ENCODE measurements around the gene MCC. TPM values are rescaled to one million over a fixed set of nuclear protein-coding genes. Genes with fewer than 3 reads are reported as not detected.

MCC gene
- total RNA-seq, 1 experiment from 2014 or later: 7.1 TPM

DNA sequence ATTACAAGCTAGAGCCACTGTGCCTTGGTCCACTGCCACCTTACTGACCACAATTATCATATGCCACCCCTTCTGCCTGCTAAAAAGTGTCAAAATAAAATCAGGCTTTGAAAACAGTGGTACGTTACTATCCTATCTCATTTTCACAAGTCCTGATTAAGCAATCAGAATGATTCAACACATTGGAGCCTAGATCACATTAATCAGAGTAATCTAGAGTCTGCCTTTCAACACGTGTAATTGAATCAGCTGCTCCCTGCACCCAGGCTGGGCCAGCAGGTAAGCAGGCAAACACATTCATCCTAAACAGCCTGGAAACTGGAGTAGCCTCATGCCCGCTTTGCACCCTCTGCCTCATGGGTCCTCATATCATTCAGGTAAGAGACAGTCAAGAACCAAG is 325.5 kb downstream of the MCC start:
- H3K4me1 ChIP-seq (ENCODE audit: insufficient read depth, low read length): peaks cover 28% of the 10 kb centered on the region
- ATAC-seq: no peak

DNA sequence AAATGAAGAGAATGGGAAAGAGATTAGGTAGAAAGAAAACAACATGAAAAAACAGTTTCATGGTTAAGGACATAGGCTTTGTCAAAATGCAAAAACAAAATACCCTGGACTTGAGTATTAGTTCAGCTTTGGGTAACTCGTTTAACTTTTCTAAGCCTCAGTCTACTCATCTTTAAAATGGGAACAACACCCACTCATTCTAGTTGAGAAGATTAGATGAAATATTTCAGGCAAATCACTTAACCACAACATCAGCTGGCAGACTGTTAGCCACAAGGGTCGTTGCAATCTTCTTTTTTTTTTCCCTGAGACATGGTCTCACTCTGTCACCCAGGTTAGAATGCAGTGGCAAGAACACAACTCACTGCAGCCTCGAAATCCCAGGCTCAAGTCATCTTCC is 326.0 kb downstream of the MCC start:
- Histone ChIP-seq H2AFZ (ENCODE audit: low read length) (no peak overlapping the region), H3K9me3 (ENCODE audit: low read length) (no peaks in the 10 kb centered on the region), H3K4me2 (ENCODE audit: low read length) (no peak overlapping the region), H3K9me2 (replicated peaks; ENCODE audit: low read length) (no peaks in the 10 kb centered on the region), H3K4me3 (ENCODE audit: low read length) (no peak overlapping the region), H4K20me1 (ENCODE audit: low read length) (no peaks in the 10 kb centered on the region), H3K4me1 (ENCODE audit: insufficient read depth, low read length) (peaks cover 23% of the 10 kb centered on the region), H3K27me3 (ENCODE audit: low read length) (peaks cover under 1% of the 10 kb centered on the region; the same call in 1 of the 2 replicates), H3K9ac (ENCODE audit: low read length) (no peak overlapping the region), H3F3A (ENCODE audit: low read length, unreplicated experiment) (no peaks in the 10 kb centered on the region), H3K79me2 (ENCODE audit: low read length) (no peaks in the 10 kb centered on the region), H3K27ac (ENCODE audit: low read length) (no peak overlapping the region), H3K36me3 (ENCODE audit: low read depth, low read length) (no peaks in the 10 kb centered on the region)
- no peak for TF ChIP-seq EZH2 (IDR thresholded peaks at IDR 0.05; ENCODE audit: low read length, unreplicated experiment)
- TF ChIP-seq EZH2phosphoT487 (IDR thresholded peaks at IDR 0.05; ENCODE audit: borderline replicate concordance, low read length): no peak
- TF ChIP-seq, protein P1, sequence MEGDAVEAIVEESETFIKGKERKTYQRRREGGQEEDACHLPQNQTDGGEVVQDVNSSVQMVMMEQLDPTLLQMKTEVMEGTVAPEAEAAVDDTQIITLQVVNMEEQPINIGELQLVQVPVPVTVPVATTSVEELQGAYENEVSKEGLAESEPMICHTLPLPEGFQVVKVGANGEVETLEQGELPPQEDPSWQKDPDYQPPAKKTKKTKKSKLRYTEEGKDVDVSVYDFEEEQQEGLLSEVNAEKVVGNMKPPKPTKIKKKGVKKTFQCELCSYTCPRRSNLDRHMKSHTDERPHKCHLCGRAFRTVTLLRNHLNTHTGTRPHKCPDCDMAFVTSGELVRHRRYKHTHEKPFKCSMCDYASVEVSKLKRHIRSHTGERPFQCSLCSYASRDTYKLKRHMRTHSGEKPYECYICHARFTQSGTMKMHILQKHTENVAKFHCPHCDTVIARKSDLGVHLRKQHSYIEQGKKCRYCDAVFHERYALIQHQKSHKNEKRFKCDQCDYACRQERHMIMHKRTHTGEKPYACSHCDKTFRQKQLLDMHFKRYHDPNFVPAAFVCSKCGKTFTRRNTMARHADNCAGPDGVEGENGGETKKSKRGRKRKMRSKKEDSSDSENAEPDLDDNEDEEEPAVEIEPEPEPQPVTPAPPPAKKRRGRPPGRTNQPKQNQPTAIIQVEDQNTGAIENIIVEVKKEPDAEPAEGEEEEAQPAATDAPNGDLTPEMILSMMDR (conservative IDR thresholded peaks at IDR 0.05; ENCODE audit: low read depth, low read length): no peak
- ChIA-PET CTCF (no interaction called here), POLR2A (ENCODE audit: unreplicated experiment) (no interaction called here)
- intact Hi-C loops (cut with micrococcal nuclease): no loop called here
- BruUV-seq (replicated peaks): no TSS peak
- ATAC-seq (no peak), DNase-seq (no peak)

More for the DNA sequence above, 325.5 kb downstream of the MCC start:
- ChIA-PET CTCF (no interaction called here), POLR2A (ENCODE audit: unreplicated experiment) (no interaction called here)
- H3K9me3 ChIP-seq (ENCODE audit: low read length): no peaks in the 10 kb centered on the region
- TF ChIP-seq EZH2 (IDR thresholded peaks at IDR 0.05; ENCODE audit: low read length, unreplicated experiment): no peak
- H2AFZ ChIP-seq (ENCODE audit: low read length): no peak overlapping the region
- no peak overlapping the region for H3K4me3 ChIP-seq (ENCODE audit: low read length)
- no peaks in the 10 kb centered on the region for H3K27me3 ChIP-seq (ENCODE audit: low read length)
- intact Hi-C loops (cut with micrococcal nuclease): no loop called here
- no peaks in the 10 kb centered on the region for H3K36me3 ChIP-seq (ENCODE audit: low read depth, low read length)
- no peaks in the 10 kb centered on the region for H3K9me2 ChIP-seq (replicated peaks; ENCODE audit: low read length)
- BruUV-seq (replicated peaks): no TSS peak
- H4K20me1 ChIP-seq (ENCODE audit: low read length): no peaks in the 10 kb centered on the region
- DNase-seq: peak; percentile 45
- no peak overlapping the region for H3K9ac ChIP-seq (ENCODE audit: low read length)
- H3K79me2 ChIP-seq (ENCODE audit: low read length): no peaks in the 10 kb centered on the region
- H3K27ac ChIP-seq (ENCODE audit: low read length): no peak overlapping the region
- H3F3A ChIP-seq (ENCODE audit: low read length, unreplicated experiment): no peaks in the 10 kb centered on the region
- H3K4me2 ChIP-seq (ENCODE audit: low read length): no peak overlapping the region

DNA sequence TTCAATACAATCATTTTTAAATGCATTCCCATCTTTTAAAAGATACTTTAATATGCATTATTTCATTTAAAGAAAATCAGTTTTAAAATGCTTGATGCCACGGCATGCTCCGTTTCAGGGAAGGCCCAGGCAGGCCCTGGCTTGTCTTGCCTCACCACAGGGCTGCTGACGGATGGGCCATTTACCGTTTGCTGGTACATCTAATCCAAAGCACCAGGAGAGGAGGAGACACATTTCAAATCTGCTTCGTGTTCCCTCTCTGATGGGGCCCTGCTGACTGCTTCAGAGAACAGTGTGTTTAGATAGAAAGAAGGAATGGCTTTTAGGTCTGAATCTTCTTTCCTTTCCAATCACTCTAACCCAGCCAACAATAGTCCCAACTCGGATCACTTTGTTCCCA is 326.4 kb downstream of the MCC start:
- Histone ChIP-seq H3F3A (ENCODE audit: low read length, unreplicated experiment) (no peaks in the 10 kb centered on the region), H2AFZ (ENCODE audit: low read length) (no peak overlapping the region), H3K4me1 (ENCODE audit: insufficient read depth, low read length) (peaks cover 19% of the 10 kb centered on the region), H3K79me2 (ENCODE audit: low read length) (no peaks in the 10 kb centered on the region), H3K27me3 (ENCODE audit: low read length) (peaks cover 3% of the 10 kb centered on the region; the same call in 1 of the 2 replicates), H3K9ac (ENCODE audit: low read length) (no peak overlapping the region), H3K27ac (ENCODE audit: low read length) (no peak overlapping the region), H4K20me1 (ENCODE audit: low read length) (no peaks in the 10 kb centered on the region), H3K4me3 (ENCODE audit: low read length) (no peak overlapping the region), H3K36me3 (ENCODE audit: low read depth, low read length) (no peaks in the 10 kb centered on the region), H3K9me2 (replicated peaks; ENCODE audit: low read length) (no peaks in the 10 kb centered on the region), H3K4me2 (ENCODE audit: low read length) (no peak overlapping the region), H3K9me3 (ENCODE audit: low read length) (no peaks in the 10 kb centered on the region)
- no TSS peak for BruUV-seq (replicated peaks)
- DNase-seq: no peak
- ATAC-seq: no peak
- TF ChIP-seq, protein P1 (conservative IDR thresholded peaks at IDR 0.05; ENCODE audit: low read depth, low read length): no peak
- no peak for TF ChIP-seq EZH2 (IDR thresholded peaks at IDR 0.05; ENCODE audit: low read length, unreplicated experiment)
- no peak for TF ChIP-seq EZH2phosphoT487 (IDR thresholded peaks at IDR 0.05; ENCODE audit: borderline replicate concordance, low read length)
- CTCF ChIA-PET: no interaction called here
- intact Hi-C loops (cut with micrococcal nuclease): no loop called here
- POLR2A ChIA-PET (ENCODE audit: unreplicated experiment): no interaction called here

Data from PC-3 (cell line).